Hematopoietic multipotent progenitor cell treated with erythropoietin and hydrocortisone succinate and interleukin-3 and kit ligand, for 4 days (in vitro differentiated cells): Measurements from ENCODE around the gene NPHP4.

Experiments
- DNase-seq: peaks from one replicate; pipeline ENCODE4 v3.0.0-alpha.2; 2015

The NPHP4 gene

DNA sequence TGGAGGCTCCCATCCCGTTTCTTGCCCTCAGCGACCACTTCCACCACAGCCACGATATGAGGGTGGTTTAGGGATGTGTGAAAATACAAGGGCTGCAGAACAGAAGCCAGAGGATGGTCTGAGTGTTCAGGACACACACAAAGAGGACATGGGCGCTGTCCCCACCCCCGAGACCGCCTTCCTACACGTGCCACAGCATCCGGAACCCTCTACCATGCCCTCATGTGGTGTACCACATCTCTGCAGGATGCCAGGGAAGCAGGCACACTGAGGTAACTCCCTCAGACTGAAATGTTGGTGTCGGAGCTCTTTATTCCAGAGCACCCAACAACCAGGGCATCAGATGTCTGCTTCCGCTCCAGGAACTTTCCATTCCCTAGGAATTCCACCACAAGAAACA lies 23.1 kb downstream of the NPHP4 start:
- DNase-seq, result no peak

DNA sequence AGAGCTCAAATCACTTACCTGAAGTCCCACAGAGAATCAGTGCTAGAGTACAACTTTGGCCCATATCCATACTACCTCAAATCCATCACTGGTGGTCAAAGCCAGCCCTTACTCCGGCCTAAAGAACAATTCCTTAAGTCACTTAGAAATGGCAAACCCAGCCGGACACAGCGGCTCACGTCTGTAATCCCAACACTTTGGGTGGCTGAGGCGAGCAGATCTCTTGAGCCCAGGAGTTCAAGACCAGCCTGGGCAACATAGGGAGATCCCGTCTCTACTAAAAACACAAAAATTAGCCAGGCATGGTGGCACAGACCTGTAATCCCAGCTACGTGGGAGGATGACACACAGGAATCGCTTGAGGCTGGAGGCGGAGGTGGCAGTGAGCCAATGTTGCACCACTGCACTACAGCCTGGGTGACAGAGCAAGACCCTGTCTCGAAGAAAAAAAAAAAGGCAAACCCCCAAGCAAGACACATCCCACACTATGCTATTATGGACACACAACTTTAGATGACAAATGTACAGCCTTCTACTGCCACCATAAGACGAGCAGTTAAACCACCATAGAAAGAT lies 24.0 kb downstream of the NPHP4 start:
- DNase-seq, result no peak

DNA sequence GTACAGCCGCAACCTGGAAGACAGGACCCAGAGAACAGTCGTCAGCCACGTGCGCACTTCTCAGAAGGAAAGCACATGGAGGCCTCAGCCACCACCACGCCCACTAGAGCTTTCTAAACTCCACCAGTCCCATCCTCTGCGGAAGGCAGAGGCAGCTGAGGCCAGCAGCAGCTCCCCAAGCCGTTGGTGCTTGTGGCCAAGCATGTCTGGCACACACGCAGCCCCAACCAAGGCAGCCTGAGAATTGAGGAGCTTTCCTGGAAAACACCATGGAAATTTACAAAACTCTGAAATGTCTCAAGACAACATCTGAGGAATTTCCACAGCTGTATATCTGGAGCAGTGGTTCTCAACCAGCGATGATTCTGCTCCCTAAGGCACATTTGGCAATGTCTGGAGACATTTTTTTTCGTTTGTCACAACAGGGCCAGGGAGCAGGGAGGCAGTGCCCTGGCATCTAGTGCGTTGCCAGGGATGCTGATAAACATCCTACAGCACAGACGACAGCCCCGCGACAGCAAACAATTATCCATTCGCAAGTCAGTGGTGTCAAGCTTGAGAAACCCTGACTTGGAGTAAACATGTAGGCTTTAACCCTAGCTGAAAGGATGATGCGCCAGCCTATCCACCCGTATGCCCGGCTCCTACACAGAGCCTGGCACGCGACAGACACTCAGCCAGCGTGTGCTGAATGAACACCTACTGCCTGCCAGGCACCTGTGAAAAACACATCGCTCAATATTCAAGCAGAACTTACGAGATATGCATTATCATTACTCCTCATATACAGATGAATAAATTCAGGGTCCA lies 24.7 kb downstream of the NPHP4 start:
- DNase-seq, result no peak

DNA sequence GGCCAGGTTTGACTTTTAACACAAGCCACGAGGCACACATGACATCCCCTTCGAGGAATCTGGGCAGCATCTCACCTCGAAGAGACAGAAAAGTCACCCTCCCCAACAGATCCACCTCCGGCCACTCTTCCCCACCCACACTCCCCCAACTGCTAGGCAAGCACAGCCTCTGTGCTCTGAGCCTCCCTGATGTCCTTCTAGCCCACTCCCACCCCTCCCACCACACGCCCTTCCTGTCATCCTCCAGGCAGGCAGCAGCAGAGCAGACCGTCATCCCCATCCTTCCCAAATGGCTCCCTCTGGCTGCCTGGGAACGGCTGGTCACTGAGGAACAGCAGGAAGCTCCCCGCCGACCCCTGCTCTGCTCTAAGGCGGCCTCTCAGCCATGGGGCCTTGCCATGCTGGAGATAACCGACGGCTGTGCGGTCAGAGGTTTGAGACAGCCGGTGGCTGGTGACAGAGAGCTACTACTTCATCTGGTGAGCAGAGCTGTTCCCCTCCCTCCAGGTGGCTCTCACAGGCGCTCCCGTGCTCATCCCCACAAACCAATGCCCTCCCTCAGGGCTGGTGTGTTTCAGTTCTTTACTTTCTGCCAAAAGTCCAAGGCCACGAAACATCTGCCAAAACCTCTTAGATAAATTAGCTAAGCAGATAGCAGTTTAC lies 25.6 kb downstream of the NPHP4 start:
- no peak for DNase-seq

DNA sequence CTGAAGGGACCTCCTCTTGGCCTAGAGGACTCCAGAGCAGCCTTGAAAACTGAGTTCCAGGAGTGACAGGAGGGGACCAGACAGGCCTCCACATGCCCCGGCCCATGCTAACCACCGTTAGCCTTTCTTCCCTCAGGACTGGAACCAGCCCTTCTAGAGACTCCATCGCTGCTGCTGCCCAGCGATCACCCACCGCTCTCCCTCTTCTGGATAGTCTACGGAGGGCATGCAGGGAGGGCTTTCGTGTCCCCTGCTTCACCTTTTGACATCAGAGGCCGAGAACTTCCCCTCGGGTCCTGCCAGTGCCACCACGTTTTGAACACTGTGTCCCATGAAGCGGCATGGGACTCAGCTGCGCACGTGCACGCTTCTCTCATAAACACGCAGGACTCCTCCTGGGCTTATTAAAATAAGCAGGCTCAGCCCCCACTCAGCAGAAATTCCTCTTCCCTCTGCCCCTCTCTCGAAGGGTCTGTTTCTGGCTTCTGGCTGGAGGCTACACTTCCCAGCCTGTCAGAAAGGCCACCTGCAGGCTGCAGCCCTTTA lies 26.6 kb downstream of the NPHP4 start:
- no peak for DNase-seq

DNA sequence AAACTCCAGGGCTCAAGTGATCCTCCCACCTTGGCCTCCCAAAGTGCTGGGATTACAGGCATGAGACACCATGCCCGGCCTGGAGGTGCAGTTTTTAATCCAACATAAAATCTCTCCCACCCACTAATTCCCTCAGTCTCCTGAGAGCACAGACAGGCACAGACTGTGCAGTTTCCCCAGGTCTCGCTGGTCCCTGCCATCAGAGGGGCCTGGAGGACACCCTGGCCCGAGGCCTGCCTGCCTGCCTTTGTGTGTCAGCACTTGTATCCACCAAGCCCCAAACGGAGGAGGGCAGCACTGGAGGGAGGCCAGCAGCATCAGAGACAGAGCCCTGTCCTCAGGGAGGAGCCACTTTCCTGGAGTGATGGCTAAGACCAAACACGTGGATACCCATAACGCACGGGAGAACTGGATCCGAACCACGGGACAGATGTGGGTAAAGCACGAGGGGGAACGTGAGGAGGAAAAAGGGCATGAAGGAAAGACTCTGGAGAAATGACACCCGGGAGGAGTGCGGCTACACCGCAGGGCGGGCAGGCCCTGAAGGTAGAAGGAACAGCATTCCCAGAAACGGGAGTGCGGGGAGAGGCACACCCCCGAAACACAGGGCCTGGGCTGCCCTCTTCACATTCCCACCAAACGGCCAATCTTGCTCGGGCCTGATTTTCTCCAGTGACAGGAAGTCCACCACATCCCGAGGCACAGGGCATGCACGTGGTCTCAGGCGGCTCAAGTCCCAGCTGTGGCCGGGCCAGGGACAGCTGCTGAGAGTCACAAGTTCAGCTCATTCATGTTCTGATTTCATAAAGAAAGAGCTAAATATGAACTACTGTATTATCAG lies 29.7 kb downstream of the NPHP4 start:
- DNase-seq, result no peak

DNA sequence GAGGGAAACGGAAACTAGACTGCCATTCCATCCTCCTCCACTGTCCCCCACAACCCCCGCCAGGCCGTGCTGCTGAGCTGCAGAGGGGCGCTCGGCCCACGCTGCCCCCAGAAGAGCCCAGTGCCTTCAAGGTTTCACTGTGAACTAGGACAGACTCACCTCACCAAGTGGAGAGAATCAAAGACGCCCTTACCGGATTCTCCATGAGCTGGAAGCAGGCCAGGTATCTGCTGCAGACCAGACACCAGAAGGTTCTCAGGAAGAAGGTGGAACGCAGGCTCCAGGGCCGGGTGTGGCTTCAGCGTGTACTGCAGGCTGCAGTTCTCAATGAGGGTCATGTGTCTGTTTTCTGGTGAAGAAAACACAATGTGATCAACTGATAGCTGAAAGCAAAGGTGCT lies 30.6 kb downstream of the NPHP4 start:
- DNase-seq, result no peak

DNA sequence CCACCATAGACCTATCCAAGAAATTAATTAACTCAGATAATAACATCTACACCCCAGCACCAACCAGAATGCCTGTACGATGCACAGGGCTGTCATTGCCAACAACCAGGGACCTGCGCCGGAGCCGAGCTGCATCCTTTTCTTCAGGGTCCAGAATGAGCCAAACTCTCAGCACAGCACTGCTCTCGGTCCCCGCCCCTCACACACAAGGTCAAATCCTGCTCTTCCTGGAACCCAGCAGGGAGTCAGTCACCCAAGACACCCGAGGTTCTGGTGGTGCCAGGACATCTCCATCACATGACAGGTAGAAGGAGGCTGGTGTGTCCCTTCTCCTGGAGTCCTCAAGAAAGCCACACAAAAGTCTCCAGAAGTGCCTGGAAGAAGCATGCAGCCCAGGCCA lies 31.9 kb downstream of the NPHP4 start:
- no peak for DNase-seq

DNA sequence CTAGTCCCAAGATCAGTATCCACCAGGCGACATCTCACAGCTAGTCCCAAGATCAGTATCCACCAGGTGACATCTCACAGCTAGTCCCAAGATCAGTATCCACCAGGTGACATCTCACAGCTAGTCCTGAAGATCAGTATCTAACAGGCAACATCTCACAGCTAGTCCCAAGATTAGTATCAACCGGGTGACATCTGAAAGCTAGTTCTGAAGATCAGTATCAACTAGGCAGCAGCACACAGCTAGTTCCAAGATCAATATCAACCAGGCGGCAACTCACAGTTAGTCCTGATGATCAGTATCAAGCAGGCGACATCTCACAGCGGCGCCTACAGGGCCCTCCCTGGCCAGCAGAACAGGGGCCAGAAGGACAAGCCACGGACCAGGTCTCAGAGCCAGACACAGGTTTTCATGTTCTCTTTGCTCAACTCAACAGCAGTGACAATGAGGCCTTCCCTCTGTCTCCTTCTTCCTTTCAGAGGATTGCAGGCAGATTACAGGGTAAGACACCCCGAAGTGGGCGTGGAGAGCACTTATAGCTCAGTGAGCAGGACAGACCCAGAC lies 32.5 kb downstream of the NPHP4 start:
- DNase-seq, result no peak

DNA sequence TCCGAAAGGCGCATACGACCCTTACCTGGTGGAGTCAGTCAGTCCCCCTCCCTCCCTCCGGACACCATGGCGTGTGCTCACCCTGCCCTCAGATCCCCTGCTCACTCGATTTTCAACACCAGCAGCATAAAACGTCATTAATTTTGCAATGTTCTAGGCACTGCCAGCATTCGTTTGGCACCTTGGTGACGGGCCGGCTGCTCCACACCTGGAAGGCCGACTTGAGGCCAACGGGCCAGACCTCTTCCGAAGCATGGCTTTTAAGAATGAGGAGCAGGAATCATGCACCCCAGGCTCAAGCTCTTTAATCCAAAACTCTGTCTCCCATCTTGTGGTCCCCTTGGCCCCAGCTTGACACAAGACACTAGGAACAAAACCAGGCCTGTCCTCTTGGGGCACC lies 33.1 kb downstream of the NPHP4 start:
- no peak for DNase-seq

DNA sequence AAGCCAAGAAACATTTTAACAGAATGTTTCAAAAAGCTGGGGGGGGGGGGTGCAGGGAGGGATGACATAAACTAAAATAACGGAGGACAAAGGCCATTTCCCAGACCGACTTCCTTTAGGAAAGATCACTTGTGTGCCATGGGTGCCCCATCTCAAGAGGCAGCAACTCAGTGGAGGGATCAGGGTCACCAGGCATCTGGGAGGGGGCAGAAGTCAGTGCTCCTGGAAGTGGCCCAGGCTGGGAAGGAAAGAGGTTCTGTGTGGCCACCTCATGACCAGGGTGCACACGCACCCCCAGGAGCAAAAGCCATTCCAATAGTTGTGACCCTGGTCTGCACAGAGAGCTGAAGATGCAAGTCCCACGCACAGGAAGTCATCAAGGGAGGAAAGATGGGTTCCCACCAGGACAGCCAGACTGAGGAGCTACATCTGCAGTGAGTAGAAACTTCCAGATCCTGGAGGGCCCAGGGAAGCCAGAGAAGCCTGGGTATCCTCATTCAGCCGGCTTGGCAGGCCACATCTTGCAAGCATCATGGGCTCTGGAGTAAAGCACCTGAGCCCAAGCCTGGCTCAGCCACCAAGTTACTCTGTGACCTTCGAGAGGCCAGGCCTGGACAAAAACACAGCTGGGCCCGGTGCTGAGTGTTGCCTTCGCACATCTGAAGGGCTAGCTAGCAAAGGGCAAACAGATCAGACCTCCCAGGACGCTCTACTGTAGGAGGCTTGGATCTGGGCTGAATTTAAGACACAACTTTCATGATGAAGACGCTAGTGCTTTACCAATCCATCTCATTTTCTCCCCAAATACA lies 36.0 kb downstream of the NPHP4 start:
- no peak for DNase-seq

DNA sequence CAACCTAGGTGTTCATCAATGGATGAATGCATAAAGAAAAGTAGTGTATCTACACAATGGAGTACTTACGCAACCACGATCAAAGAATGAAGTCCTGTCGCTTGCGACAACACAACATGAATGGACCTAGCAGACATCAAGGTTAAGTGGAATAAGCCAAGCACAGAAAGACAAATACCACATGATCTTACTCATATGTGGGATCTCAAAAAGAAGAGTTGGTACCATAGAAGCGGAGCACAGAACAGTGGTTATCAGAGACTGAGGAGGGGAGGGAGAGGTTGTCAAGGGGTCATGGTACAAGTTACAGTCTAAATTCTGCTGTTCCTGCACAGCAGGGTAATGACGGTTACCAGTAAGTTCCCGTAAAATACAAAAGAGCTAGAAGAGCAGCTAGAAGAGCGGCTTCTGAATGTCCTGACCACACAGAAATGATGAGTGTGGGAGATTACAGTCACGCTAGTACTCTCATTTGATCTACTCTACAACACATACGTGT lies 36.7 kb downstream of the NPHP4 start:
- DNase-seq, result no peak

DNA sequence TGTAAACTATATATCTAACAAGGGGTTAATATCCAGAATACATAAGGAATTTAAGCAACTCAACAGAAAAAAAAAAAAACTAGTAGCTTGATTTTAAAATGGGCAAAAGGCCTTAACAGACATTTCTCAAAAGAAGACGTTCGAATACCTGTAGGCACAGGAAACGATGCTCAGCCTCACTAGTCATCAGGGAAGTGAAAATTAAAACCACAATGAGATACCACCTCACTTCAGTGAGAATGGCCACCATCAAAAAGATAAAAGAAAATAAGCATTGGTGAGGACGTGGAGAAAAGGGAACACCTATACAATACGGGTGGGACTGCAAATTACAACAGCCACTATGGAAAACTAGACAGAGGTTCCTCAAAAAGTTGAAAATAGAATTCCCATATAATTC lies 37.3 kb downstream of the NPHP4 start:
- DNase-seq, result no peak

DNA sequence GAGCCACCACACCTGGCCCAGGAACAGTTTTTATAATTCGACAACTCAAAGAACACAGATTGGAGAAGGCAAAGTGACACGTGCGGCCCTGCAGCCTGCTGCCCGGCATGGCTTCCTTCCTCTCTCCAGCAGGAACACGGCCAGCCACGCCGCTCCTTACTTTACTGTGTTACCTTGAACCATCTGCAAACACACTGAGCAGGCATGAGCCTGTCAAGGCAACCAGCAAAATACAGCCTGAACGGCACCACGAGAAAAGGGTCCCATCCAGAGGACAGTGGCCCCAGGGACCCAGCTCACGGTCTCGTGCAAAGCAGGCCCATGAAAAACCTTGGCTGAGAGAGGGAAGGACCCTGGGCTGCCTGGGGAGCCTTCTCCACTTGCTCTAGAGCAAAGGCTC lies 38.8 kb downstream of the NPHP4 start:
- DNase-seq, result no peak

DNA sequence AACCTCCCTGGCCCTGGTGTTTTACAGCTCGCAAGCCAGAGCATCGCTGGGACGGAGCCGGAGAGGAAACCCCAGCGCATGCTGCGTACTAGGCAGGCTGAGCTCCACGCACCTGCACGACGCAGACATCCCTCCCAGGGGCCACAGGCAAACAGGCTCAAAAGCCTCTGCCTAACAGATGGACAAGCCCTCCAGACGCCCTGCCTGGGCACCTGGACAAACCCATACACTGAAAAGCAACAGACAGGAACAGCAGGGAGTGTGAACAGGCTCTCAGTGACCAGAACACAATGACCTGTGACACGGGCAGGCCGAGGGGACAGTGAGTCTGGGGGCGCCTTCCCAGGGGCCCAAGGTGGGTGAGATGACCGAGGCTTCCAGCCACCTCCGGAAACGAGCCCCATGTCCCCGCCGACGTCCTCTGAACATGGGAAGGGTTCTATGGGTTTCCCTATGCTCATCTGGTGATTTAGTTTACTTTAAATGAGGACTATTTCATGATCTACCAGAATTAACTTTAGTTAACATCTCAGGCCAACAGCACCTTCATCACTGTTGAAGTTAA lies 40.3 kb downstream of the NPHP4 start:
- DNase-seq, result no peak

DNA sequence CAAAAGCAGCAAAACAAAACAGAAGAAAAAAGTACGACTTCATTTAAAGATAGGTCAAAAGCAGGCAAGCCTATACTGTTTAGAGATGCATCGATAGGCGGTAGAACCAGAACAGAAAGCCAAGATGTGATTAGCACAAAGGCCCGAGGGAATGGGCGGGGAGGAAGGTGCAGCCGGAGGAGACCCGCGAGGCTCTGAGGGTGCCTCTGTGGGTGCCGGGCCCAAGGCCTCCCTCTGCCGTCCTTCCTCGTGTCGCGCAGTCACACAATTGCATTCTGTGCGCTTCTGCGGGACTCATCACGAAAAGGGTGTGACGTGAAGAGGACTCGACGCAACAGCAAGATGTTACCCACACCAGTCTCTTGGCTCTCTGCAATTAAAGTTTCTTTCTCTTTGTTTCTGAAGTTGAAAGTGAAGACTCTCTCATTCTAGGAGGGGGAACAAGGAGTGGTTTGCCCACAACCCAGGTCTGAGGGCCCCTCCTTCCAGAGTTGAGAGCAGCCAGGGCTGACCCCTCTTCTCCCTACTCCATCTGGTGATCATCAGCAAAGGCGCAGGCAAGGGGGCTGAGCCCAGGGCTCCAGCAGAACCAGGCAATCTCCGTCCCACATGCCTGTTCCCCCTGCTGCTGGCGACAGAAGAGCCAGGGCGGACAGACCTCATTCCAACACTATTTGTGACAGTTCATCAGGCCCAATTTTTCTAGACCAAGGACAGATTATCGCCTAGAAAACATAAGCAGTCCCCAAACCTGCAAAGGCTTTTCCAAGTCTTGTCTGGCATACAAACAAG lies 41.0 kb downstream of the NPHP4 start:
- DNase-seq, result no peak

DNA sequence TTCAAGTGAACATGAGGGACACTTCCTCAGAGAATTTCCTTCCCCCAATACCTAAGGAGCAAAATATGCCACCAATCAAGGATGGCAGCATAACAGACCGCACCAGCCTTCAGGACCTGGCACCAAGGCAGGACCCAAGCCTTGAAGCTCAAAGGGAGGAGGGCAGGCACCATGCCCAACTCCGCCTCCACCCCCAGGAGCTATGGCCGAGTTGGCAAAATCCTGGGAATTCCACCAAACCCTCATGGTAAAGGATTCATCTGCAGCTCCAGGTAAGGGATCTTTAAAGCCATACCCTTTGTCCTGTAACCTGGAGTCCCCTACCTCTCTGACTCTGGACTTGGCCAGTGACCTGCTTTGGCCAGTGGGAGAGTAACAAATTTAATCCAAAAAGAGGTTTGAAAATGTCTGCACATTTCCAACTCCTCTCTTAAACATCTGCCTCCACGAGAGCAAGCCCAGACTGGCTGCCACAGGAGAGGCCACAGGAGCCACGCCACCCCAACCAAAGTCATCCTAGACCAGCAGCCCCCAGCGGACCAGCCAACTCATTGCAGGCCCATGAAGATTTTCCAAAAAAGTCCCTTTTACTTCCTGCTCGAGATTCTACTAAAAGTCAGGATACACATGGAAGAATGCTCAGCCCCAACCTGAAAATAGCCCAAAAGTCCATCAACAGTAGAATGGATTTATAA lies 41.9 kb downstream of the NPHP4 start:
- DNase-seq, result no peak

DNA sequence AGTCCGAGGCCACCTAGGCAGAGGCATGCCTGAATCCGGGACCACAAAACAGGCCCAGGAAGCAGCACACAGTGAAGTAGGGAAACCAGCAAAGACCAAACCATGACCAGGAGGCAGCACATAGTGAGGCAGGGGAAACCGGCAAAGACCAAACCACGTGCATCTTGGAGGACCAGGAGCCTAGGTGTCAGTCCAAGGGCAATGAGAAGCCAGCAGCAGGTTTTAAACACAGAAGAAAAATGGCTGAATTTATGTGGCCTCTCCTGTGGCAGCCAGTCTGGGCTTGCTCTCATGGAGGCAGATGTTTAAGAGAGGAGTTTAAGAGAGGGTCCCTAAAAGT lies 42.5 kb downstream of the NPHP4 start:
- no peak for DNase-seq

DNA sequence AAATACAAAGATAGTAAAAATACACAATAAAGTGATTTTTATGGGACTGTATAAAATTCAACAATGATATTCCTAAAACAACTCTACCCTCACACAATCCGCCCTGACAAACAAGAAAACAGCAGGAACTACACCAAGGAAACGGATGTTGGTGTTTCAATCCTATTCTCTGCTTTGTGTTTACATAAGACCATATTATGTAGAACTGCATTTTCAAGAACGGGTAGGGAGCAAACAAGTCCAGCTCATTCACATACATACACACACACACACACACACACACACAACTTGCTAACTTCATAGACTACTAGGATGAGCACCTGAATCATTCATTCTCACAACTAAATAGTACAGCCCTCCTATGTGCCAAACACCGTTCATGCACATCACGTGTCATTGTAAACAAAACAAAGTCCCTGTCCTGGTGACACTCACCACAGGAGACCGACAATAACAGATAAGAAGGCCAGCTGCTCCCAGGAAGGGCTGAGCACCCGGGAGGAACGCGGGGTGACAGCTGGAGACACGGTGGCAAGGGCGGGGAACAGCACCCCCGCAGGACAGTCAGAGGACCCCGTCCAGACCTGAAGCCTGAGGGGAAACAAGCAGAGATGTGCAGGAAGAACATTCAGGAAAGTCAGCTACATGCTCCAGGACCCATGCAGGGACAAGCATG lies 43.0 kb downstream of the NPHP4 start:
- peak; percentile 25 for DNase-seq

DNA sequence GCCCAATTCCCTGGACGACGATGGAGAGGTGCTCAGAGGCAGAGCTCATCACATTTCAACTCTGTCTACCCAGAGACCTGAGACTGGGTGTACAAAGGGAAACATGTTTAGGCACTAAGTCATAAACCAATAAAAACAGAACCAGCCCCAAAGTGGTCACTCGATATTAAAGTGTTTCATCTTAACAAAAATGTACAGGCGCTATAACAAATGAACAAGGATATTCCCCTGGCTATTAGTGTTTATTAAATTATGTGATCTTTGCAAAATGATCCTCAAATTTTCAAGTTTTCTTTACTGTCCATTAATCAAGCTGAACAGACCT lies 43.6 kb downstream of the NPHP4 start:
- no peak for DNase-seq
